HG02623 (cell line): ENCODE measurements around the gene ELOVL1.
A peak's percentile ranks its signal among the peaks of the same experiment; 100 is the strongest.
"Not testable (repeated sequence)": the region's sequence is repeated elsewhere in the genome, so short reads cannot be mapped to it uniquely, and the experiment has no call there.

ENCODE experiments used
- ATAC-seq: cut with Tn5 transposase; IDR thresholded peaks from one replicate; pipeline ENCODE4 v1.9.1; 2021; ENCODE audit warnings: moderate library complexity; ENCODE audit not compliant: unreplicated experiment

The ELOVL1 gene

DNA sequence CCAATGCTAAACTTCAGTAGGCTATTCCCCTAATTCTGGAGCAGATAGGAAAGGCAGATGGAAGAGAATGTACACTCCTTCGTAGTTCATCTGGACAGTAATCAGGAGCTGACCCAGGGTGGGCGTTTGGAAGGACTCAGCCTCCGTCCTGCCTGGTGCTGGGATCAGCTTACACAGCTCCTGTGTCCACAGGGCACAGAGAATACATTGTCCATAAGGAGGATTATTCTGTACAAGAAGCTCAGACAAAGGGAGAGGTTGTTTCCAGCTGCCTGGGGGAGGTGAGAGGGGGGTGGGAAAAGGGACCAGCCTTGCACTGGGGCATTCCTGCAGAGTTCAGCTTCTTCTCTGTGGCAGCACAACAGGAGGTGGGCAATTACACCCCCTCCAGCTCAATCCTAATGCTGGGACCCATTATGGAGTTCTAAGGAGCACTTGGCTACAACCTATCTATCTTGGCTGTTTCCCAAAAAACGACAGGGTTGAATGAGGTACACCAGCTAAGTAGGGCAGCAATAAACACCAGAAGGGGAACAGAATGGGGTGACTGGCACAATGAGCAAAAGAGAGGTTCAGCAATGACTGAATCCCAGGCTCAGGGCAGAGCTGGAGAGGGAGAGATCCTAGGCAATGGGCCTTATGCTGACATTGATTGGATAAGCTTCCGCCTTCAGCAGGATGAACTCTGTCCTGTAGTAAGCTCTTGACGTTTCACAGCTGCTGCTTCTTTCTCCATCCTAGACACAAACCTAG lies 14.4 kb upstream of the ELOVL1 start:
- no peak for ATAC-seq

GRCh38 chr1:43381612-43382011 lies 13.8 kb upstream of the ELOVL1 start:
- no peak for ATAC-seq

DNA sequence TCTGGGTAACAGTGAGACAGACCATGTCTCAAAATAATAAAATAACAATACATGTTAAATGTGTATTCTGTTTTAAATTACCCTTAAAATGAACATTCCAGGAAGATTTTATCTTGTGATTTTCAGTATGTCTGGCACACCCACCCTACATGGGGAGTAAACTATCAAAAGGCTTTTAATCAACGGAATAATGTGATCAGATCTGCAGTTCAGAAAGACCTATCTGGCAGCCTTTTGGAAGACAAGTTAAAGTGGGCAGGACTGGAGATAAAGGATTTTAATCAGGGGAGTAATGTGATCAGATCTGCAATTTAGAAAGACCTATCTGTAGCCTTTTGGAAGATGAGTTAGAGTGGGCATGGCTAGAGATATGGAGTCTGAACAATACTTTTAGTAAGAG lies 11.7 kb upstream of the ELOVL1 start:
- ATAC-seq: no peak

GRCh38 chr1:43377831-43378230 lies 10.0 kb upstream of the ELOVL1 start:
- ATAC-seq: no peak

- no peak for ATAC-seq
These were observed 9.0 kb upstream of the ELOVL1 start for GRCh38 chr1:43376723-43377235.

- ATAC-seq: no peak
These were observed 5.5 kb upstream of the ELOVL1 start for GRCh38 chr1:43373066-43373940.

DNA sequence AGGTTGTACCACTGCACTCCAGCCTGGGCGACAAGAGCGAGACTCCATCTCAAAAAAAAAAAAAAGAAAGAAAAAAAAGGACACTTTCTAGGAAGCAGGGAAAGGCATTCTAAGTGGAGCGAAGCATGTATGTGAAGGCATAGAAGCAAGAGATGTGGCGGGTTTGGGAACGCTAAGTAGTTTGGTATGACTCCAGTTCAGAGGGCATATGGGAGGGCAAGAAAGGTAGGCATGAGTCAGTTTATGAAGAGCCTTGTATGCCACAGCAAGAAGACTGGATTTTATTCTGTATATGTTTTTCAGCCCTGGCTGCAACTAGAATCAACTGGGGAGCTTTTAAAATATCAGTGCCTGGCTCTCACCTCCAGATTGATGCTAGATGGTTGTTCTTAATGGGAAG lies 4.4 kb upstream of the ELOVL1 start:
- no peak for ATAC-seq

DNA sequence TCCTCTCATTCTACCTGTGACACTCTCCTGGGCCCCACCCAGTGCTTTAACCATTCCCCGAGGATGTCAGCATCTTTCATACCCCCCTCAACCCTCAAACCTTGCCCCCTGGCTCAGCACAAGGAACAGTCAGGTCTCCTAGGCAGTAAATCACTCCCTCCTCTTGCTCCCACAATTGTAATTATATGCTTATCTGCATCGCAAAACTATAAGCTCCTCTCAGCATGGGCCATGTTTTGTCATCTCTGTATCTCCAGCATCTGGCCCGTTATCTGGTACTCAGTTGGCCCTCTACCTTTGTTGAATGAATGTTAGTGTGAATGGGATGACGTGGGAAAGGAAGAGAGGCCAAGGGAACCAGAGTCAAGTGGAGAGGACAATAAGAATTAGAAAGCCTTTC lies 2.8 kb upstream of the ELOVL1 start:
- ATAC-seq: no peak

- not testable (repeated sequence) for ATAC-seq
These were observed 2.0 kb upstream of the ELOVL1 start for GRCh38 chr1:43369779-43370178.

- ATAC-seq: no peak
These were observed 822 bp upstream of the ELOVL1 start for GRCh38 chr1:43368646-43369020.

- ATAC-seq: peak; percentile 36
These were observed 546 bp downstream of the ELOVL1 start for GRCh38 chr1:43367026-43367903.

GRCh38 chr1:43366601-43367025 lies 1.2 kb downstream of the ELOVL1 start:
- no peak for ATAC-seq

GRCh38 chr1:43366179-43366578 lies 1.6 kb downstream of the ELOVL1 start:
- no peak for ATAC-seq

DNA sequence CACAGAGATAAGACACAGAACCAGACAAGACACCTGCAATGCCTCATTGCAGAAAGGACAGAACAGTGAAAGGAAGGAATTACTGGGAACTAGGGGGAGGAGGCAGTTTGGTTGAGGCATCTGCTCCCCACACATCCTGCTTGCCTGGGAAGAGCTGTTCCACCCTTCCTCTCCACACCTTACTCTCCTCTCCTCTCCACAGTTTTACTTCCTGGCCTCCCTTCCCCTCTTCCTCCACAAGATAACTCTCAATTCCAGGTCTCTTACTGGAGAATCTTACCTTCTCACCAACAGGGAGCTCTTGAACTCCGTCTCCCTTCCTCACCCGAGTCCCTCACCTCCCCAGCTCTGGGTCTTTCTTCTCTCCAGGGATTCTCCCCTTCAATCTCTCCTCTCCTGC lies 2.1 kb downstream of the ELOVL1 start:
- ATAC-seq: no peak

DNA sequence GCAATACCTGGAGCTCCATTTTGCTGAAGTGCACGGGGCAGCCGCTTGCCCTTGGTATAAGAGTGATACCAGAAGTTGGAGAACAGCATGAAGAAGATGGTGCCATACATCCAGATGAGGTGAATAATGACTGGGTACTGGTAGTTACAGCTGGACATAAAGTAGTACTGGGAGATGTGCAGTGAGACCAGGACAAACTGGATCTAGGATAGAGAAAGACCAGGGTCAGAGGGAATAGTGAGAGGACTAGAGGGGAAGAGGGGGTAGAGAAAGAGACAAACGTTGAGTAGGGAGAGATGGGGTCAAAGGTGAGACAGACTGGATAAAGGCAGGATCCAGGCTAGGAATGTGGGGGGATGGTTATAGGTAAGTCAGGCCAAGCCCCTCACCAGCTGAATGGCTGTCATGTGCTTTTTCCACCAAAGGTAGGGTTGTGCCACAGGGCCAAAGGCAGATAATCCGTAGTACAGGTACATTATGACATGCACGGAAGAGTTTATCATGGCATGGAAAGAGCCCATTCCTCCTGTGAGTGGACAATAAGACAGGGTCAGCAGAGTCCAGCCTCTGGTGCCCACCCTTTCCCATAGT lies 3.8 kb downstream of the ELOVL1 start:
- no peak for ATAC-seq

- no peak for ATAC-seq
These were observed 4.4 kb downstream of the ELOVL1 start for GRCh38 chr1:43363283-43363934.

DNA sequence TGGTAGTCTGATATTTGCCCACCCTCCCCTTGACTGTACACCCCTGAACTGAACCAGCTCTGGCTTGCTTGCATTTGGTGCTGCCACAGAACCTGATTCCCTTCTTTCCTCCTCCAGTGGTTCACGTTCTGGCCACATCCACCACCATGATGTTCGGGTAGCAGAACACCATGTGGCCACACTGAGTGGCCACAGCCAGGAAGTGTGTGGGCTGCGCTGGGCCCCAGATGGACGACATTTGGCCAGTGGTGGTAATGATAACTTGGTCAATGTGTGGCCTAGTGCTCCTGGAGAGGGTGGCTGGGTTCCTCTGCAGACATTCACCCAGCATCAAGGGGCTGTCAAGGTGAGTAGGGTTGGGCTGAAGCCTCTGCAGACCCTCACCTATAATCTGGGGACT lies 7.2 kb downstream of the ELOVL1 start:
- no peak for ATAC-seq

- ATAC-seq: no peak
These were observed 8.1 kb downstream of the ELOVL1 start for GRCh38 chr1:43359696-43360095.

DNA sequence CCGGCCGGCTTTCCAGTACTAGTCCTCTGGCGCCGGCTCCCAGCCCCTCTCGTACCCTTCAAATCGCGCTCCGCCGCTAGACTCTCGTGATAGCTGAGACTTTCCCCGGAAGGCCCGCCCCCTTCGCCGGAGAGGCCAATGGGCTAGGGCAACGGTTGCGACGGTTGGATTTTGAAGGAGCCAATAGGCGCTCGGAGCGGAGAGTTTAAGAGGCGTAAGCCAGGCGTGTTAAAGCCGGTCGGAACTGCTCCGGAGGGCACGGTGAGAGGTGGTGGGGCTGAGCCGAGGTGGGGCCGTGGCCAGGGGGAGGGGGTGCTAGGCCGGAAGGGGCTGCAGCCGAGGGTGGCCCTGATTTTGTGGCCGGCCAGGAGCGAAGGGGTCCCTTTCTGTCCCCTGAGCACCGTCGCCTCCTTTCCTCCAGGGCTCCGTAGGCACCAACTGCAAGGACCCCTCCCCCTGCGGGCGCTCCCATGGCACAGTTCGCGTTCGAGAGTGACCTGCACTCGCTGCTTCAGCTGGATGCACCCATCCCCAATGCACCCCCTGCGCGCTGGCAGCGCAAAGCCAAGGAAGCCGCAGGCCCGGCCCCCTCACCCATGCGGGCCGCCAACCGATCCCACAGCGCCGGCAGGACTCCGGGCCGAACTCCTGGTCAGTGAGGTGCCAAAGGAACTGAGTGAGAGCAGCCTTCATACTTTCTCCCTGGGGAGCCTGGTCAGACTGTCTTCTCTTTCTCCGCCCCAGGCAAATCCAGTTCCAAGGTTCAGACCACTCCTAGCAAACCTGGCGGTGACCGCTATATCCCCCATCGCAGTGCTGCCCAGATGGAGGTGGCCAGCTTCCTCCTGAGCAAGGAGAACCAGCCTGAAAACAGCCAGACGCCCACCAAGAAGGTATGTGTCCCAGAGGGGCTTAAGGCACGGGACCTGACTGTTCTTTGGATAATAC lies 8.8 kb downstream of the ELOVL1 start, which contains the start of gene CDC20:
TSS of gene CDC20 (plus strand) at position 236 of the 948 bp plus-strand sequence. CDS start at position 471, 235 bp downstream.
- ATAC-seq: peak; percentile 94
